ENCODE results near the gene EYA2. TPM values are rescaled to one million over a fixed set of nuclear protein-coding genes. Genes with fewer than 3 reads are reported as not detected.

Gene EYA2
- total RNA-seq, 4 donors from 2014 or later: 2.0 to 11.0 (median 5.6) TPM

DNA sequence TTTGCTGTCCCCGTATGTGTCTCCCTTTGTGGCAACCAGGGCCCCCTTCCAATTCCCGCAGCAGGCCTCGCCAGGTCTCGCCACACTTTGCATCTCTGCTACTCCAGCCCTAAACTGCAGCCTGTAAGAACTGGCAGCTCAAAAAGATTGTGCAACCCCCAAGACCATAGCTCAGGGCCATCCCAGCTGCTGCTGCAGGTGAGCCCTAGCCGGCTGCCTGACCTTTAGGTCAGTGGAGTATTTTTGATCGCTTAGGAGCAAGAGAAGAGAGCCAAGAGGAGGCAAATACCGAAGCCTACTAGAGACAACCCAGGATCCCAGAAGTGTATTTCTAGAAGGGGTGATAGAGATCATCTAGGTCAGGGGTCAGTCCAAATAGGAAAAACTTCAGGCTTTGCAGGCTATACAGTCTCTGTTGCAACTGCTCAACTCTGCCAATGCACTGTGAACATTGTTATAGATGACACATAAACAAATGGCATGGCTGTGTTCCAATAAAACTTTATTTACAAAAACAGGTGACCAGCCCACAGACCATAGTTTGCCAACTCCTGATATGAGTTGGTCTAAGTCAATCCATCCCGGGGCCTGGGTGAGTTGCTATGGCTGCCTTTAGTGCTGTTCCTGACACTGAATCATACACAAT, 138.4 kb downstream of the EYA2 start:
- Histone ChIP-seq H3K9me3 (no peaks in the 10 kb centered on the region), H3K27me3 (no peaks in the 10 kb centered on the region), H3K27ac (no peak overlapping the region), H3K36me3 (no peaks in the 10 kb centered on the region), H3K4me1 (no peaks in the 10 kb centered on the region), H3K4me3 (no peak overlapping the region)
- intact Hi-C loops (cut with DNase I; ENCODE audit: low total_unique reads): no loop called here
- no peak for DNase-seq
- no peak for TF ChIP-seq CTCF (IDR thresholded peaks at IDR 0.05)
- no peak for TF ChIP-seq POLR2A (IDR thresholded peaks at IDR 0.05)

GRCh38 chr20:47033665-47034064, 139.0 kb downstream of the EYA2 start:
- no peaks in the 10 kb centered on the region for H3K4me1 ChIP-seq
- H3K27me3 ChIP-seq: no peaks in the 10 kb centered on the region
- H3K27ac ChIP-seq: no peak overlapping the region
- H3K9me3 ChIP-seq: no peaks in the 10 kb centered on the region
- intact Hi-C loops (cut with DNase I; ENCODE audit: low total_unique reads): no loop called here
- no peaks in the 10 kb centered on the region for H3K36me3 ChIP-seq
- no peak overlapping the region for H3K4me3 ChIP-seq
- no peak for TF ChIP-seq POLR2A (IDR thresholded peaks at IDR 0.05)
- no peak for TF ChIP-seq CTCF (IDR thresholded peaks at IDR 0.05)
- DNase-seq: no peak

GRCh38 chr20:47035026-47035590, 140.5 kb downstream of the EYA2 start:
- Histone ChIP-seq H3K4me3 (no peak overlapping the region), H3K27me3 (no peaks in the 10 kb centered on the region), H3K9me3 (no peaks in the 10 kb centered on the region), H3K36me3 (no peaks in the 10 kb centered on the region), H3K4me1 (no peaks in the 10 kb centered on the region), H3K27ac (no peak overlapping the region)
- intact Hi-C loops (cut with DNase I; ENCODE audit: low total_unique reads): no loop called here
- TF ChIP-seq POLR2A (IDR thresholded peaks at IDR 0.05) (no peak), CTCF (IDR thresholded peaks at IDR 0.05) (no peak)
- no peak for DNase-seq

- H3K4me1 ChIP-seq: no peaks in the 10 kb centered on the region
- H3K27ac ChIP-seq: no peak overlapping the region
- intact Hi-C loops (cut with DNase I; ENCODE audit: low total_unique reads): no loop called here
- H3K4me3 ChIP-seq: no peak overlapping the region
- H3K27me3 ChIP-seq: no peaks in the 10 kb centered on the region
- no peaks in the 10 kb centered on the region for H3K36me3 ChIP-seq
- no peaks in the 10 kb centered on the region for H3K9me3 ChIP-seq
- TF ChIP-seq POLR2A (IDR thresholded peaks at IDR 0.05): no peak
- TF ChIP-seq CTCF (IDR thresholded peaks at IDR 0.05): no peak
- no peak for DNase-seq
These were observed 141.6 kb downstream of the EYA2 start for GRCh38 chr20:47036091-47036870.
